IPS DF 19.7 (cell line): Measurements from ENCODE around the gene KDM4C.
"Not testable (repeated sequence)": the region's sequence is repeated elsewhere in the genome, so short reads cannot be mapped to it uniquely, and the experiment has no call there.

Experiments used
- DNase-seq: peaks from one replicate; pipeline ENCODE4 v3.0.0-alpha.2; 2013; ENCODE audit warnings: low read depth, low spot score

KDM4C gene

DNA sequence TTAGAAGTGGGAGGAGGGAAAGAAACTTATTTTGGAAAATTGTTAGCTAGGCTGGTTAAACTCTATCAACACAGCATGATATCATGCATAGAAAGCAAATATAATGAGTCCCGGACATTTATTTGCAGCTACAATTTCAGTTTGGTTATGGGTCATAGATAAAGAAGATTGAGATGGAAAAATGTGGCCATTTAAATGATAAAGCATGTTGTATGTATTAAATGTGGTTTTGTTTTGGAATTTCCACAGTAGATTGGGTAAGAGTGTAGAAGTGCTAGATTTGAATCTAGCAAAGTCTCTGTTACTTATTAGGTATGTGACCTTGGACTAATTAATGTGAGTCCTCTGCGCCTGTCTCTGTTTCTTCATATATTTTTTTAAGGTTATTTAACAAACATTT lies 217.4 kb downstream of the KDM4C start:
- DNase-seq: no peak

DNA sequence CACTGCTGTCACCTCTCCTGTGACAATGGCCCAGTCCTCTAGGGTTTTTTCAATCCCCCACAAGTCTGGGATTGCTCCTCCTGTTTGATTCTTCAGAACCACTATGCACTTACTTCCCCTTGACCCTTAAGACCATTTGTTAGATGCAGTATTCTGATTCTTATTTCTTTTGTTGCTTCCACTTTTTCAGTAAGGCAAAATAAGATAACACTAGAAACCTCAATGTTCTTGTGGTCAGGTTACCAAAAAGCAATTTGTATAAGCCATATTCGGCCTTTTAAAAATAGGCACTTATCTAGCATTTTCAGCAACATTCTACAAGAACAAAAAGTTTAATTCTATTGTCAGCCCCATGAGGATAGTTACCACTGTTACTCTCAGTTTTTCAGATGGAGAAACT lies 220.0 kb downstream of the KDM4C start:
- DNase-seq: no peak

DNA sequence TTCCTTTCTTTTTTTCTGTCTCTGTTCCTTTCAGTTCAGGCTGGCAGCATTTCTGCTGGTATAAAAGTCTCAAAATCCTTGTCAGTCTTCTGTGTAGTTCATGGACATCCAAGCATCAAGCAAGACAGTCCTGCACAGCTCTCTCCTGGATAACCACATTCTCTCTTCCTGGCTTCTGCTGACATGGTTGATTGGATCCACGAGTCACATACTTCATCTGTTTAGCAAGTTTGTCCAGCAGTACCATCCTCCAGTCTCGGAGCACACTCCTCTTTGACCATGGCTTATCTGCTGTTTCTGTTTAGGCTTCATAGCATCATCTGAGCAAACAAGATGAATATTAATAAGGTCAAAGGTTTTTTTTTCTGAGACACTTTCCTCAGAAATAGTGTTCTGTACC lies 220.8 kb downstream of the KDM4C start:
- no peak for DNase-seq

DNA sequence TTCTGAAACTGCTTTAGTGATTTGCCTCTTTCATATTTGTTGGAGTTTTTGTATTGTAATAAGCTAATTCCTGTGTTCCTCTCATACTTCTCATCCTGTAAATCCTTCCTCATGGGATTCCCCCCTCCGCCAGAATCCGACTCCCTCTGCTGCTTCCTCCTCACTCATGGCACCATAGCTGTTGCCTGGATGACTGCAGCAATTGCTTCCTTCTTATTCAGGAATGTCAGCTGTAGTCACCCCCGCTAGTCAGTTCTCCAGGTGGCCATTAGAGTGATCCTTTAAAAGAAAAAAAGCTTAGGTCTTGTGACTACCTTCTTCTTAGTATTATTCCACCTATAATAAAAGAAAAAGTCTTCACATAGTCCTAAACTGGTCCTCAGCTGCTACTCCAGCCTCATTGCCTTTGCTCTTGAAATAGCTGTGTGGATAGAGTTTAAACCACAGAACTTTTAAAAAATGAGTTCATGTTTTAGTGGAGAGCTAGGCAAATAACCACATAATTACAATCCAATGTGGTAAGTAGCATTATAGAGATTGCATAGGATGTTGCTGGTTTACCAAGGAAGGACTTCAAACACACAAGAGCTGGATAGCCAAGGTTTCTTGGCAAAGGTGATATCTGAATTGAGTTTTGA lies 227.3 kb downstream of the KDM4C start:
- peak; percentile 40 for DNase-seq

DNA sequence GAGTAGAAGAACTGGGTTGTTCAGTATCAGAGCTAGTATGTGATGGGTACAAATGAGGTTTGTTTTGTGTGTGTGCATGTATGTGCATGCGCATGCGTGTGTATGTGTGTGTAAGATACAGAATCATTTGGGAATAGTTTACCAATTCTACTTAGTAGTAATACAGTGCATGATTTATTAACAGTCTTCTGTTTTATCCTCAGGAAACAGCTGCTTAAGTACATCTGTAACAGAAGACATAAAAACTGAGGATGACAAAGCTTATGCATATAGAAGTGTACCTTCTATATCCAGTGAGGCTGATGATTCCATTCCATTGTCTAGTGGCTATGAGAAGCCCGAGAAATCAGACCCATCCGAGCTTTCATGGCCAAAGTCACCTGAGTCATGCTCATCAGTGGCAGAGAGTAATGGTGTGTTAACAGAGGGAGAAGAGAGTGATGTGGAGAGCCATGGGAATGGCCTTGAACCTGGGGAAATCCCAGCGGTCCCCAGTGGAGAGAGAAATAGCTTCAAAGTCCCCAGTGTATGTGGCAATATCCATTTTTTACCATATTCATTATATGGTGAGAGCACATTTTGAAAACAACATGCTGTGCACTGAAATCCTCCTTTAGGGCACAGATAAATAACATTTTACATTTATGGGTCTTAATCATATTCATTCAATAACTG lies 228.5 kb downstream of the KDM4C start:
- no peak for DNase-seq

DNA sequence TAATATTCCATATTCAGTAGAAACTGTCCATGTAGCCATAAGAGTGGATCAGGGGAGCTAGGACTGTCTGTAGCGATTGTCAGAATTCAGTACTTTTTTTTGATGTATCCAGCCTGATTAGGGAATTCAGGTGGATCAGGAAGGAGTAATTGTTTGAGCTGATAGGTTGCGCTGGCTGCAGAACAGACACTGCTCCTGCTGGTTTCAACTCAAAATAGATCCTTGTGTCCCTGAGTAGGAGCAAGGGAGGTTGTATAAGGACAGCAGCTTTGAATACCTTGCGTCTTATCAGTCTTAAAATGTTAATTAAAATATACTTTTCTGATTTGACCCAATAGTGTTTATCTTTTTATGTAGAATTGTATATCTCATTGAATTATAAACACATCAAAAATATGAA lies 229.6 kb downstream of the KDM4C start:
- no peak for DNase-seq

DNA sequence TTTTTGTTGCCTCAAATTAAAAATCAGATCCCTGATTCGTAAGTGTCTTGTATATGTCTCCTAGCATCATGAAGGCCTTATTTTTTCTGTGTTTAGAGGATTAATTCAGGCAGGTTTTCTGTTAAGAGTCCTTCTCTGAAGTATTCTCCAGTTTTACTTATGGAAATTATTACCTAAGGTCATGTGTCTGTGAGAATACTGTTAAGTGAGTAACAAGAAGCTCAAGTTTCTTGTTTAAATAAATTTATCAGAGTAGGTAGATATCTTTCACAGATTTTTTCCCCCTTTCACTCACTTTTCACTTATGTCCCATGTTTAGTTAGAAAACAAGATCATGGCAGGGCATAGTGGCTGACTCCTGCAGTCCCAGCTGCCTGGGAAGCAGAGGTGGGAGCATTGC lies 233.6 kb downstream of the KDM4C start:
- DNase-seq: no peak

DNA sequence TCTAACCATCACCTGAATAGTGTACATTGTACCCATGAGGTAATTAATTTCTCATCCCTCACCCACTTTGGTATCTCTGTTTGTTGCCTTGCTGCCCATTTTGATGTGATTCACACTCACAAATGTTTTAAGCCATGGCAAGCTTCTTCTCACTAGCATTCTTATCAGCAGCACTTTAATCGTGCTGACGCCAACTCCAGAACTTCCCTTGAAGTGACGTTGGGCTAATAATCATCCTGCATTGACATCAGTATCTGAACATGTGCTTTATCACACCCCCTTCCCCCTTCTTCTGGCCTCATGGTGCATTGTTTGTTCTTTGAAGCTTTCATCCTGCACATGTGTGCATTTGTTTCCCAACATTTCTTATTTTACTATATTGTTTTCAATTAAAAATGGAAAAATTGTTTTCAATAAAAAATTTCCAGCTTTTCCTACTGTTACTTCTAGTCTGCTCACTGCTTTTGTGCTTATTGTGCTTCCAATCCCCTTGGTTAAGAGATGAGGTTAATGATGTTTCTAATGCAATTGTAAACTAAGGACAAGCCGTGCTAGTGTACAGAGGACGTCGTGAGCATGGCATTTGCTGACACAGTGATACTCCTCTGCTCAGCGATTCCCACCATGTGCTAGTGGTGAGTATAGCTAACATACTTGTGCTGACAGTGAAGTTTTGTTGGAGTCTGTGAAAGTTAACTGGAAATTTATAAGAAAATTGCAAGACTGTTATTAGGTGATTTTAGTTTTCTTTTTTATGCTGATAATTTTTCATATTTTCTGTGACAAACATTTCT lies 238.5 kb downstream of the KDM4C start:
- no peak for DNase-seq

DNA sequence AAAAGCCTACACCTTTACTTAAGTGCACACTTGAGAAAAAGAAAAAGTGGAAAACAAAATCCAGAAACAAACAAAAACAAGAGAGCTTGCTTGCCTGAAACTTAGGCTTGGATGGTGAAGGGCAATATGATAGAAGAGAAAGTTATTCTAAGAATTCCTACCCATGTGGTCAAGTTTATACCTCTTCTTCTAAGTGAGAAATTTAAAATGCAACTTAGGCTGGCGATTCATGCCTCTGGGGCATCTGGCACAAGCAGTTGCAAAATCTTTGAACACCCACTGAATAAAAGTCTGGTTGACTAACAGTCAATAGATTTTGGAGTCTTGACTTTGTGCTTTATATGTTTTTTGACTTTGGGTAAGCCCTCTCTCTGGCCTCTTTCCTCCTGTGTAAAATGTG lies 239.6 kb downstream of the KDM4C start:
- DNase-seq: no peak

DNA sequence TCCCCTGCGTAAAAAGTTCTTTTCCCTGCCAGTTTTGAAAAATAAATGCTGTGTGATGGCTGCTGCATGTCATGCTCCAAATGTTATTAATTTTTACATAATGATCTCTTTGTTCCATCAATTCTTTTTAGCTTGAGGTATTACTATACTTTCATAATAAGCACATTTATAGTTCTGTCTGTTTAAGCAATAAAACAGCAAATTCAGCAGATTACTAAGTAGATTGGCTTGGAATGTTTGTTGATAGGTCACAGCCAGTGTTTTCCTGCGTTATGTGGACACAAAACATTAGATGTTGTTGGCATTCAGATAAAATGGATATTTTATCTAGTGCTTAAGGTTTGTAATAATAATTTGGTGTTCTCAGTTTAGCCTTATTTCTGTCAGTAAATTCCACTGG lies 242.0 kb downstream of the KDM4C start:
- DNase-seq: no peak

DNA sequence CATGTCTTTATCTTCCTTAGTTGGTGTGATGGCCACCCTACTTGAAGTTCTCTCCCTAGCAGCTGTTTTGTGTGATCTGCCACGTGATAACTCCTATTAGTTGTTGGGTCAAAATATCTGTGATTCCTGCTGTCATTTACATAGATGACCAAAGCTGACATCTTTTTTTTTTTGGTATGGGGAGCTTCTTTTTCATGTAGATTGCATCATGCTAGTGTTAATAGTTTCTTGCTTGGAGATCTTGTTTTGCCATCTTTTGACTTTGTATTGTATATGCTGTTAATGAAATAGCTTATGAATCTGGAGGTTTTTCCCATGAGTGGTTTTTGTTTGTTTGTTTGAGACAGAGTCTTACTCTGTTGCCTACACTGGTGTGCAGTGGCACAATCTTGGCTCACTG lies 243.8 kb downstream of the KDM4C start:
- no peak for DNase-seq

DNA sequence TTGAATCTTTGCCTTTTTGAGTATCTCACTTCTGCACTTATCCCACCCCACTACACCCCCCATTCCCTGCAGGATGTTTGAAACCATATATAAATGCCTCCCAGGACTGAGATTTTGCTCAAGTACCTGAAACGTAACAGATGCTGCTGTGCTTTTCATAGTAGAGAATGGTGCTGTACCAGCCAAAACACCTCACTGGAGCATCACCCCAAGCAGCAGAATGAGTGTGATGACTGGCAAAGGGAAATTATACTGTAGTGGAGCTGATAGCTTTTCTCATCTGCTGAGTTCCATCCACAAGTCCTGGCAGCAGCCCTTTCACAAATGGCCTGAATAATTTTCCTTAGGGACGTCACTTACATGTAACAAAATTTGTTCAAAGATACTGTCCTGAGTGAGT lies 246.1 kb downstream of the KDM4C start:
- DNase-seq: no peak

DNA sequence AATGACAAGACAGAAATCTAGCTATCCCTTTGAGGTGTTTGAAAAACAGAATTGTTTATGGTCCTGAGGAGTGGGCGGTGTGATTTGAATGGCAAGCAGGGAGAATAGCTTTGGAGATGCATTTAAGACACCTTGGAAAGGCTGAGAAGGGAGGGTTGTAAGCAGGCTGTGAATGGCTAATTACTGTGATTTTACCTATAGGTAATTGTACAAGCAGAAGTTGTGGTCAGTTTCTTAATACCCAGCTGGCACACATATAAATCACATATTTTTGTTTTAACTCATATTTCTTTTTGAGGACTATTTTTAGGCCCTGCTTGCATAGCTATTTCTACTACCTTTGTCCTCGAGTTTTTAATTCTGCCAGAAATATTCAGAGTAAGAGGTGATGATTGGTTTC lies 248.6 kb downstream of the KDM4C start:
- DNase-seq: no peak

DNA sequence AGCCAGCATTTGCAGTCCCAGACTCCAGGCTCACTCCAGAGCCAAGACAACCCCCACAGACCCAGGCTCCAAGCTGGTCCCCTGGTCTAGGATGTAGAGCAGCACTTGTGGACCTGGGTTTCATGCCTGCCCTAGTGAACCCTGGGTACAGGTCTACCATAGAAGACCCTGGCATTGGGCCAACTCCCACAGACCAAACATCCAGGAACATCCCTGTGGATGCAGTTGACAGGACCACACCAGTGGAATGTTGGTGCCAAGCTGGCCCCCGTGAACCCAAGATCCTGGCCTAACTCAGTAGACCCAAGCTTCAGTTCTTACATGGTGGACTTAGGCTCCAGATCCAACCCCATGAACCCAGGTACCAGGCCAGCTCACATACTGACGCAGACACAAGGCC lies 250.6 kb downstream of the KDM4C start:
- DNase-seq: no peak

DNA sequence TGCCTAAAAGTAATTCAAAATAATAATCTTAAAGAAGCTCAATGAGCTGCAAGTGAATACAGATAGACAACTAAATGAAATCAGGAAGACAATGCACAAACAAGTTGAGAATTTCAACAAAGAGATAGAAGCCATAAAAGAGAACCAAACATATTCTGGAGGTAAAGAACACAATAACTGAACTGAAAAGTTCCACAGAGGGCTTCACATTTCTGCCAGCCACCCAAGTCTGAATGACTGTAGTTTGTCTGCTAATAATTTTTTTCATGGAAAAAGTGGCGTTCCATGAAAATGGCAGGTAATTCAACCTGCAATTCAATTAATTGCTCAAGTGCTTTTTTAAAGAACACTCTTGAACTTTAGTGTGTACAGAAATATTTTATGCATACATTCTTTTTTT lies 251.3 kb downstream of the KDM4C start:
- no peak for DNase-seq

DNA sequence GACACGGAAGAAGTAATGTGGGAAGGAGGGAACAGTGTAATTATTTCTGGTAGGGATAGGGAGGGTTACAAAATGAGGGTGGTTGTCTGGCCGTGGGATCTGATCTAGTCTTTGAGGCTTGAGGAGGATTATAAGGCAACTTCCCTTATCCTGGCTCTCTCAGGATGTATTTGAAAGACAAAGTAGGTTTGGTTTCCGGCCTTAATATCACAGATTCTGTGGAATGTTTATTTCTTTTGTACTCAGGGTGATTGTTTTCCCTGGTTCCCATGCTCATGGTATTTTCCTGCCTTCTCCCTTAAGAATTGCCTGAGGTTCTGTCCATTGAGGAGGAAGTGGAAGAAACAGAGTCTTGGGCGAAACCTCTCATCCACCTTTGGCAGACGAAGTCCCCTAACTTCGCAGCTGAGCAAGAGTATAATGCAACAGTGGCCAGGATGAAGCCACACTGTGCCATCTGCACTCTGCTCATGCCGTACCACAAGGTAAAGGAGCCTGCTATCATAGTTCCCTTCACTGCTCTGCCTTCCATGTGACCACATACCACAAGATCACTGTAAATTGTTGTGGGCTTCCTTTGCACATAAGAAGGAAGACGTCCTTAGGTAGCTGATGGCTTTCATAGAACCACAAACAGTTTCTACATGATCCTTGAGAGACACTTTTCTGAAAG lies 253.8 kb downstream of the KDM4C start:
- no peak for DNase-seq

DNA sequence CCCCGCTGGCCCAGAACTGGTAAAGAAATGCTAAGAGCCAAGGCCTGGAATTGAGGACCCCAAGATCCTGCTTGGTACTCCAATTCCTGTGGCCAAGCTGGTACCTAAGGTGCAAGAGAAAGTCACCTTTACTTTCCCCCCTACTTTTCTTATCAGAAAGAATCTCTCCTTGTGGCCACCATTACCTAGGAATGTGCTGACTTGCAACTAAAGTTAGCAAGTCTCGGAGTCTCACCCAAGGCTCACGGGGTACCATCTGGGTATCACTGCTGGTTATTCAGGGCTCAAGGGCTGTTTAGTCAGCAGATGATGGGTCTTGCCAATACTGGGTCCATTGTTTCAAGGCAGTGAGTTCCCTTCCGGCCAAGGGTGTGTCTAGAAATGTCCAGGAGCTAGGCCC lies 270.2 kb downstream of the KDM4C start:
- DNase-seq: no peak

DNA sequence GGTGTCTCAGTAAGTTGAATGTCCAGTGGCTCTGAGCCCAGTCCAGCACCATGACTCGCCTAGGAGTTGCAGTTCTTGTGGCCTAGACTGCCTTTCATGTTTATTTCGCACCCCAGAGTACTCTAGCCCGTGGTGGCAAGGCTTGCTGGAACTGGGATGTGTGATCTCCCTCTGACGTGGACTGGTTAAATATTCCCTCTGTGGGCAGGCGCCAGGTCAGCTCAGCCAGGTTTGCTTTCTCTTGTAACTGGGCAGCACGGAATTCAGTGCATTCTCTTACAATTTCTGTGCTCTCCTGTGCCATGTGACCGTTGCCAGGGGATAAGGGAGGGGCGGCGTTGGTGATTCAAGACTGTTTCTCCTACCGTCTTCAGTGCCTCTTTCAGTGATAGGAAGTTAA lies 270.8 kb downstream of the KDM4C start:
- no peak for DNase-seq

DNA sequence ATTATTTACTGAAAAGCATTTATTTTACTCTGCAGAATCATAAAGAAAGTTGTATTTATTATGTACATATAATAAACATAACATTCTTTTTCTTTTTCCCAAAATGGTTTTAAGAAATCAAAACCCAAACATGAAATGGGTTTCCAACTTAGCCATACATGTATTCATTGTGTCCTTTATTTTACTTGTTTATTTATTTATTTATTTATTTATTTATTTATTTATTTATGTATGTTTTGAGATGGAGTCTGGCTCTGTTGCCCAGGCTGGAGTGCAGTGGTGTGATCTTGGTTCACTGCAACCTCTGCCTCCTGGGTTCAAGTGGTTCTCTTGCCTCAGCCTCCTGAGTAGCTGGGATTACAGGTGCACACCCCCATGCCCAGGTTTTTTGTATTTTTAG lies 273.2 kb downstream of the KDM4C start:
- DNase-seq: not testable (repeated sequence)

DNA sequence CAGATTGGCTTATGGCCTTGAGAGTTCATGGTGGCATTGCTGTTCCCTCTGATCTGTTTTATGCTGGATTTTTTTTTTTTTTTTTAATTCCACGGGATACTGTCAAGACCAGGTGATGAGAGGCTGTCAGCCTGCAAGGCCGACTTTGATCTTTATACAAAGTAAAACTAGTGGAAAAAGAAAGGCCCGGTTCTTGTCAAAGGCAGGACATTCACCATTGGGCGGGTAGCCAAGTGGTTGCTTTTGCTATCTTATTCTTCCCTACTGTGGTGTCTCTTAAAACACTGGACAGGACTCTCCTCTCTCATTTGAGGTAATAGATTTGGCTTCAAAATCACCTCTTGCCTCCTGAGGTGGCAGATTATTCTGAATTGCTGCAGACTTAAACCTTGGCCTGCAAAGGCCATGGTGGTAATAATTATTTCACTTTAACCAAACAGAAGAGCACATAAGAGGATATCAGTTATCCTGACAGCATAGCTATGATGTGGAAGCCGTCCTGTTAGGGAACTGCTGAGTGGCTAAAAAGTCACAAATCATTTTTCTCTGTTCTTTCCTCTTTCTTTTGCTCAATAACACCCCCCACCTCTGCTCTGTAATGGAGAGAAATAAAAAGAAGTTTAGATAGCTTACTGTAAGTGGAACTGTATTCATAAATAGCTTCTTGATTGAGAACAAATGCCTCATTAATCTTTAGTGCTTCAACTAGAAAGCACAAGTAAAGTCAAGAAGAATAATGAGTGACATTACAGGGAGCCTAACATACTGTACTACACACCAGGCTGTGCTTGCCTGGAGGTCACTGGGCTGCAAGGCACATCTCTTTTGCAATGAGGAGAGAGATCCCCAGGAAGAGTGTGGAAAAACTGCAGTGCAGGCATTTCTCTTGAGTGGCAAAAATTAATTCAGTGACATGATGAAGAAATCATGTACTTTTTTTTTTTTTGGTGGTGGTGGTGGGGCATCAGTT lies 275.6 kb downstream of the KDM4C start:
- no peak for DNase-seq

DNA sequence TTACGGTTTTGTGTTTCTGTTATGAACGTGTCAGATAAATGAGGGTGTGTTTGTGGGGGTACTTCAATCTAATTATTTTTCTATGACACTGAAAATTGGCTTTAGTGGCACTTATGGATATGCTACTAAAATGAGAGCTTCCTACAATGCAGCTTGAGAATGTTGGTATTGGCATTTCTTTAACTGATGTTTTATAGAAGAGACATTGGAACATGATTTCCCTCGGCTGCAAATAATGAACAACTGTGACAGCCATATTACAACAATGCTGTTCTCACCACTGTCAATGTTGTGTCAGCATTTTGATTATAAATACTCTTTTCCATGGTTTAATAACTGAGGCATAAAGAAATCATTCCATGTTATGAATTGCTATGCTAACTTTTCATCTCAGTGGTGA lies 279.4 kb downstream of the KDM4C start:
- no peak for DNase-seq
